Glomerular visceral epithelial cell (primary cell): Measurements from ENCODE around the gene ATP7A.
A peak's percentile ranks its signal among the peaks of the same experiment; 100 is the strongest.
"Not testable (repeated sequence)": the region's sequence is repeated elsewhere in the genome, so short reads cannot be mapped to it uniquely, and the experiment has no call there.

Experiments
- DNase-seq: peaks from one replicate; pipeline ENCODE4 v3.0.0-alpha.2; 2016; ENCODE audit errors: extremely low spot score

The ATP7A gene

DNA sequence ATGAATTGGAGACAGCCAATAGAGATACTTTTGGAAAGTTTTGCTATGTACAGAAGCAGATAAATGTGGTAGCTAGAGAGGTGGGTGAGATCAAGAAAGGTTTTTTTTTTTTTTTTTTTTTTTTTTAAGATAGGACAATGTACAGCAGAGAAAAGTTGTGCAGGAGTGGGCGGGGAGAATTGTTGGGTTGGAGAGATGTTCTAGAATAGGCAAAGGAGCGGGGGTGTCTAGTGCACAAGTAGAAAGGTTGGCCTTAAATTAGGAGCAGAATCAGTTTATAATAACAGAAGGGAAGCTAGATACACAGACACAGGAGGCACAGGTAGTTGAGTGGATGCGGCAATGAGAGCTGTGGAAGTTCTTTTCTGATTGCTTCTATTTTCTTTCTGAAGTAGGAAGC is 127.4 kb downstream of the ATP7A start:
- no peak for DNase-seq

DNA sequence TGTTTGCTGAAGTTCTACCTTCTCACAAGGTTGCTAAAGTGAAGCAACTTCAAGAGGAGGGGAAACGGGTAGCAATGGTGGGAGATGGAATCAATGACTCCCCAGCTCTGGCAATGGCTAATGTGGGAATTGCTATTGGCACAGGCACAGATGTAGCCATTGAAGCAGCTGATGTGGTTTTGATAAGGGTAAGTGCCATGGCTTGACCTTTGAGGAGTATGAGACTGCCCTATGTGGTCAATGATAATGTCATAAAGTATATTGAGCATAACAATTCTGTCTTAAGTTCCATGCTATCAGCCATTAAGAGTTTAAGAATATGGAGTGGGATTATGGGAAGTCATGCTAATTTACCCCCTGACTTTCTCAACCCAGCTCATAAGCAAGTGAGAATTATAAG is 132.1 kb downstream of the ATP7A start:
- no peak for DNase-seq

DNA sequence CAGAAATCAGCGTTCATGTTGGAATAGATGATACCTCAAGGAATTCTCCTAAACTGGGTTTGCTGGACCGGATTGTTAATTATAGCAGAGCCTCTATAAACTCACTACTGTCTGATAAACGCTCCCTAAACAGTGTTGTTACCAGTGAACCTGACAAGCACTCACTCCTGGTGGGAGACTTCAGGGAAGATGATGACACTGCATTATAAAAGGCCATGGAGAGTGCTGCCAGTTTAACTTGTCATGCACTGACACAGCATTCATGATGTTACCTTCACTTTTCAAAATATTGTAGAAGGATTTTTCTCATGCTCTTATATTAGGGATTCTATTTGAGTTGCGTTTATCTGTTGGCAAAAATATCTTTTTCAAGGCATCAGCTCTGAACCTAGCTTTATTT is 135.9 kb downstream of the ATP7A start:
- no peak for DNase-seq

GRCh38 chrX:78048052-78048451 is 137.6 kb downstream of the ATP7A start:
- DNase-seq, result no peak

- DNase-seq, result no peak
Observed at GRCh38 chrX:78063687-78064086, 153.2 kb downstream of the ATP7A start.

- DNase-seq, result no peak
Observed at GRCh38 chrX:78064152-78064551, 153.7 kb downstream of the ATP7A start.

DNA sequence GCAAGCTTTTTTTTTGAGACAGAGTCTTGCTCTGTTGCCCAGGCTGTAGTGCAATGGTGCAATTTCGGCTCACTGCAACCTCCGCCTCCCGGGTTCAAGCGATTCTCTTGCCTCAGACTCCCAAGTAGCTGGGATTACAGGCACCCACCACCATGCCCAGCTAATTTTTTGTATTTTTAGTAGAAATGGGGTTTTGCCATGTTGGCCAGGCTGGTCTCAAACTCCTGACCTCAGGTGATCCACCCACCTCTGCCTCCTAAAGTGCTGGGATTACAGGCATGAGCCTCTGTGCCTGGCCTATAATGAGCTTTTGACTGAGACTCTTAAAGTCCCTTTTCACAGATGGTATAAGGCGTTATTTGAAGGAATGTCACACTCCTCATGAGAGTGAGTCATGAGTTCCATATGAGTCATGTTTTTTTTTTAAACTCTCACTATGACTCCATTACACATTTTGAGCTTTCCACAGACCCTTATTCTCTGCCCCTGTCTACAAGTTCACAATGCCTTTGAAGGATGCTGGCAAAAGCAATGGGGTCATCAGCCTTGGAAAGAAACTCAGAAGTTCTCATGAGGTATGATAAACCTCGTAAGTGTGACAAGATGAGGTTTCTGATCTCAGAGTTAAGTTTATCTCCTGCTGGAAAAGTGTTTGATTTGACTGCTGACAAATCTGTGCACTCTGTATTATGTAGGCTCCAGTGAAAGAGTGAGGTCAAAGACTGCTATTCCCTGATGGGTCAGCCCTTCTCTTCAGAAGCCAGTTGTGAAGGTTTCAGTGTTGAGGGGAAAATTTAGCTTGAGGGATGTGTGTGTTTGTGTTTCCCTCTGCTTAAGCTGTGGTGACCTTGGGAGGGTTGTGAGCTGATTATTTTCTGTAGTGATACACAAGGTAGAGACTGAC is 154.5 kb downstream of the ATP7A start:
- peak; percentile 53 for DNase-seq

GRCh38 chrX:78066110-78066509 is 155.6 kb downstream of the ATP7A start:
- DNase-seq, result no peak

- DNase-seq, result peak; percentile 13
Observed at GRCh38 chrX:78071331-78071730, 160.8 kb downstream of the ATP7A start.

GRCh38 chrX:78073147-78074077 is 162.9 kb downstream of the ATP7A start:
- DNase-seq, result not testable (repeated sequence)

GRCh38 chrX:78074088-78074487 is 163.6 kb downstream of the ATP7A start:
- DNase-seq, result no peak

DNA sequence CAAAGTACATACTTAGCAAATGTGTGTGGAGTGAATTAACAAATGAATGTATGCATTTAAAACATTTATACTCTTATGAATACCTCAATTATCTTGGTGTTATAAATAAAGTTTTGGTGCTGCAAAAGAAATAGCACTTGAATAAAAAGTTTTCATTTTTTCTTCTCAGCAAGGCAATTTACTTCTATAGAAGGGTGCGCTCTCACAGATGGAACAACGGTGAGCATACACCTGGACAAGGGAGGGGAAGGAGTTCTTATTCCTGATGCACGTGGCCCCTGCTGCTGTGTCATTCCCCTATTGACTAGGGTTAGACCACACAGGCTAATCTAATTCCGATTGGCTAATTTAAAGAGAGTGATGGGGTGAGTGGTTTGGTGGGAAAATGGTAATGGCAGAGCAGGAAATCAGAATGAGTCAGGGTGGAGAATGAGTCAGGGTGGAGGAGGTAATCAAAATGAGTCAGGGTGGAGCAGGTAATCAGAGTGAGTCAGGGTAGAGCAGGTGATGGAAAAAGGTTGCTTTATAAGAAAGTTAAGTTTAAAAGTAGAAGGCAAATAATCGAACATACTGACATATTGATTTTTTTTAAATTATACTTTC is 165.4 kb downstream of the ATP7A start:
- no peak for DNase-seq

- not testable (repeated sequence) for DNase-seq
Observed at GRCh38 chrX:78081413-78081812, 170.9 kb downstream of the ATP7A start.

DNA sequence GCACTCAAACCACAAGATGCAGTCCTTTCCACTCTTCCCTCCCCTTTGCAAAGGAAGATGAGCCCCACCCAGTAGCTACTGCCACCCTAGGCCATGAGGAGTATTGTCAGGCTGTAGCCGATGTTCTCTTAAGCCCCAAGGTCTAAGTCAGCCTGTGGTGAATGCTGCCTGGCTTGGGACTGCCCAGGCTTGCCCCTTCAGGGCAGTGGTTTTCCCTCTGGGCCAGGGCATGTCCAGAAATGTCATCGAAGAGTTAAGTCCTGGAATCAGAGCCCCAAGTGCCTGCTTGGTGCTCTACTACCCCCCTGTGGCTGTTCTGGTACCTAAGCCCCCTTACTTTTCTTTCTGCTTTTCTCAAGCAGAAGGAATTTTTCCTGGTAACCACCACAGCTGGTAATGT is 181.8 kb downstream of the ATP7A start:
- peak; percentile 80 for DNase-seq

GRCh38 chrX:78098108-78098507 is 187.6 kb downstream of the ATP7A start:
- no peak for DNase-seq
